Activated CD4-positive, alpha-beta T cell treated with anti-CD3 and anti-CD28 coated beads, Interleukin-2, amount 50 U/mL, for 48 hours (primary cell): ENCODE results near the gene HMGN5.

Source experiments
- DNase-seq, 2 experiments: peaks; one replicate each; pipeline ENCODE4 v3.0.0-alpha.2; 2020

HMGN5 gene

DNA sequence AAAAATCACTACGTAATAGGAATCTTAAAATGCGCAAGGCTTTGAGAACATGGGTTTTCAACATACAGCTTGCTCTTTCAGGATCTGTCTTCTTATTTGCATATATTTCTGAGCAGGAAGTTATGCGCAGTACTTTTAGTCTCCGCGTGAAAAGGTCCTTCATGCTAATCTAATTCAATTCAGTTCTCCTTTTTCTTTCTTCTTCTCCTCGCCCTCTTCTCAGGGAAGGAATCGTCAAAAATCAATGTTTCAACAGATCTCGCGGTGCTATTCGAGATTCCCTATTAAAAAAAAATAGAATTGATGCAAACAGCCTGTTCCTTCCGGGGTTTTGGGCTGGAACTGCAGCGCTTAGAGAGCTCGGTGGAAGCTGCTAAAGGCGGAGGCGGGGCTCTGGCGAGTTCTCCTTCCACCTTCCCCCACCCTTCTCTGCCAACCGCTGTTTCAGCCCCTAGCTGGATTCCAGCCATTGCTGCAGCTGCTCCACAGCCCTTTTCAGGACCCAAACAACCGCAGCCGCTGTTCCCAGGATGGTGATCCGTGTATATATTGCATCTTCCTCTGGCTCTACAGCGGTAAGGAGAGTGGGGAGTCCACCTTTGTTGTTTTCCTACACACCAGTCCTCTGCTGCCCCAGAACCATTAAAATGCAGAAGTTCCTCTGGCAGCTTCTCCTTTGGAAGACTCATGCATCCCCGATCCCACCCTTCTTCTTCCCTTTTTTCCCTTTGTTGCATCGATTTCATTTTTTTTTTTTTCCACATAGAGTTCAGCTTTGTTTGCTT lies at the start of gene HMGN5, which contains the start of gene SH3BGRL:
HMGN5 (minus strand) TSS at position 243 of the 785 bp plus-strand sequence. CDS start 80,364 bp downstream, outside the sequence.
SH3BGRL (plus strand) TSS at position 432 of the 785 bp plus-strand sequence; CDS start at position 531, 99 bp downstream.
- DNase-seq: peak; percentile 67 to 71

DNA sequence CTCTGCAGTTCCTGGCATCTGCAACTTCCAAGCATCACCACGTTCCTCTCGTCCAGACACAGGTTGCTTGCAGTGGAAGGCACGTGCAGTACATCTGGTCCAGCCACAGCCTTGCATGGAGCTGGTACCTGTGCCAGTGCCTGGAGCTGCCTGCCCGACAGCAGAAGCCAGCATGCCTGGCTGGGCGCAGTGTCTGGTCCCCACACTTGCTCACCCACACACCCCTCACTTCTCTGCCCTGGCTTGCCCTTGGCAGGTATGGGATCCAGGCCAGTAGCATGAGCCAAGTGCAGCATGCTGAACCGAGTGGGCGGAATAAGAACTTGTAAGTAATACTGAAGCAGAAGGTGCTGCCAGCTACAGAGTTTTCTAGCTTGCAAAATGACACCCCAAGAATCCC lies 40.0 kb upstream of the HMGN5 start:
- no peak for DNase-seq

DNA sequence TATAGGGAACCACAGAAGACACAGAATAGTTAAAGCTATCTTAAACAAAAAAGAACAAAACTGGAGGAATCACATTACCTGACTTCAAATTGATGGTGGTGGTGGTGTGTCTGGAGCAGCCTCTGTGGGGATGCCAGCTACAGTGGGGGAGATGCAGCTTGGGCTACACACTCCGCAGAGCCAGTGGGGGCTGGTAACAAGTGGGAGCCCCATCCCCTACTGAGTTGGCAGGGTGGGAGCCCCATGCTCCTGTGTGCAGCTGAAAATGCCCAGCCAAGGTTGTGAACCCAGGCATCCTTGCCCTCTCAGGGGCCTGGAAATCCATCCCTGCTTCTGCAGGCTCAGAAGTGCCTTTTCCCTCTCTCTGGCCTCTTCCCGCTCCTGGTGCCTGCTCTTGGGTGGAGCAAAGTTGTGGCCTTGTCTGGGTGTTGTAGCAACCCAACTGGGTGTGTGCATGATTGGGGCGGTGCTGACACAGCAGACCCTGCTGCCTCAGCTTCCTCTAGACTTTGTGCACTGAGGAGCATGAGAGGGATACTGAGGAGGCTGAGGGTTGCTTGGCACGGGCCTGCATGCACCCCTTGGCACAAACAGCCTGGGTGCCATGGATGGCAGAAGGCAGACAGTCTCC lies 39.1 kb upstream of the HMGN5 start:
- no peak for DNase-seq

- no peak for DNase-seq
Measured at GRCh38 chrX:81238166-81238565, 36.5 kb upstream of the HMGN5 start.

DNA sequence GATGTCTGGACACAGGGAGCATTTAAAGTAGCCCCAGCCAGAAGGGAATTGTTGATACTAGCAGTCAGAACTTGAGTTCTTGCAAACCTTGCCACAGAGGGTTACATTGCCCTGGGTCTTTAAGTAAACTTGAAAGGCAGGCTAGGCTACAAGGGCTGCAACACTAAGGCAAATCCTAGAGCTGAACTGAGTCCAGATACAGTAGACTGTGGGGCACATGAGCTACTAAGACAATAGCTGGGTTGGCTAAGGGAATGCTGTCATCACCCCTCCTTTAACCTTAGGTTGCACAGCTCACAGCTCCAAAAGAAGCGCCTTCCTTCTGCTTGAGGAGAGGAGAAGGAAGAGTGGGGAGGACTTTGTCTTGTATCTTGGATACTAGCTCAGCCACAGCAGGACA lies 35.8 kb upstream of the HMGN5 start:
- DNase-seq: no peak

DNA sequence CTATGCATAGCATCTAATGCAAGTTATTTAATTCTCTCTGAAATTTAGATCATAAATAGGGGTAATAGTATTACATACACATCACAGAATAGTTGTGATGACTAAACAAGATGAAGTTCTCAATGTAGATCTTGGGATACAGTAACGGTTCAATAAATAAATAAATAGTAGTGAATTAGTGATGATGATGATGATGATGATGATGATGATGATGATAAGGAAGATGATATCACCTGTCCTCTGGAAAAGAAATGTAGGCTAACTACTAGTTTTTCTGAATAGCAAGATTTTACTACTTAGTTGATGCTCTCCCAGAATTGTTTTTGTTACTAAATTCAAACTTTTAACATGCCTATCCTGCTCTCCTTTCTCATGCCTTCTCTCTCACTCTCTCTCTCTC lies 30.5 kb upstream of the HMGN5 start:
- DNase-seq: no peak

DNA sequence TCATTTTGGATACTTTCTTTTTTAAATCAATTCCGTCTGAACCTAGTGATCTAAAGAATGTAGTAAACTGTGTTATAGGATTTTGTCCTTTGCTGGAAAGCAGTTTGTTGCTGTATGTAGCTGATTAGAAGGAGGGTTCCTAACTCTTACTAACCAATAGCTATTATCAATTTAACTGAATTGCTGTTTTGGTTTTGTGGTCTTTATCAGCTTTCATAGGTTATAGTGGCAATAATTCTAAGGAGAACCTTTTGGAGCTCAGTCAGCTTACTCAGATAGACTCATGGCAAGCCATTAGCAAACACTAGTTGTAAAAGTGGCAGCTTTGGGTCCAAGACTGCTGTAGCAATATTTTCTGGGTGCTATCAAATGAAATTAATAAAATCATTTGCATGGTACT lies 29.8 kb upstream of the HMGN5 start:
- DNase-seq: no peak

GRCh38 chrX:81229901-81230300 lies 28.2 kb upstream of the HMGN5 start:
- no peak for DNase-seq

DNA sequence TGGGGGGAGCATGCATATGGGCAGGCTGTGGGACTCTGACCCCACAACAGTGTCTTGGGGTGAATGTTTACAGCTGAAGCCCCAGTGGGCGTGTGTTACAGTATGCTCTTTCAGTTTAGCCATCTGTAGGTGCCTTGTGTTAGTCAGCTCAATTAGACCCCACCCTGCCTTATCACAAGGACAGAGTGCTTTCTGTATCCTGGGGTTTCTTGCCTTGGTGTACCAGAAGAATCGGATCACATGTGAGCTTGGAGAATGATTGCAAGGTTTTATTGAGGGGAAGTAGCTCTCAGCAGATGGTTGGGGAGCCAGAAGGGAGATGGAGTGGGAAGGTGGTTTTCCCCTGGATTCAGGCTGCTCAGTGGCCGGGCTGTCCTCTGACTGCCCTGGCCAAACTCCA lies 27.5 kb upstream of the HMGN5 start:
- DNase-seq: no peak

- DNase-seq: no peak
Measured at GRCh38 chrX:81215685-81216084, 14.0 kb upstream of the HMGN5 start.

DNA sequence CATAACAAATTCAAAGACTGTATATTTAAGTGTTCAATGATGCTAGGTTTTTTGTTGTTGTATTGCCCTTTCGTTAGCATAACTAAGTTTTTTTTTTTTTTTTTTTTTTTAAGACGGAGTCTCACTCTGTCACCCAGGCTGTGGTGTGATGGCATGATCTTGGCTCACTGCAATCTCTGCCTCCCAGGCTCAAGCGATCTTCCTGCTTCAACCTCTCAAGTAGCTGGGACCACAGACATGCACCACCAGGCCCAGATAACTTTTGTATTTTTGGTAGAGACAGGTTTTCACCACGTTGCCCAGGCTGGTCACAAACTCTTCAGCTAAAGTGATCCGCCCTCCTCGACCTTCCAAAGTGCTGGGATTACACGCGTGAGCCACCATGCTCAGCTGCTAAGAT lies 7.2 kb upstream of the HMGN5 start:
- no peak for DNase-seq

- DNase-seq: no peak
Measured at GRCh38 chrX:81206476-81206875, 4.8 kb upstream of the HMGN5 start.

GRCh38 chrX:81205551-81205950 lies 3.8 kb upstream of the HMGN5 start:
- no peak for DNase-seq

DNA sequence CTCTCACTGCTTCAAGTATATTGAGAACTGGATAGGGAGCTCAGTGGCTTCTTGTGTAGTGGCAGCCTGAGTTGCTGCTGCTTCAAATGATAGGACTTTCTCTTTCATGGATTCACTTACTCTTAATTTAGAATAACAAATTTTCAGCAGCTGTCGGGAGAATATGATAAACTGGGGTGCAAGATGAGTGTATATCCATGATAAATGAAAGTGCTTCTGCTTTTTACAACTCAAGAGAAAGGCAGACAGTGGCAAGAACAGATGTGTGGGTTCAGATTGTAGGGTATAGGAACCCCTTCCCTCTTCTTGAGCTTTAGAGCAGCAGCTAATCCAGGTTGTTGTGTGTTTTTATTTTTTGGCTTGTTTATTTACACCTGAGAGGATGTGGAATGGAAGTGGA lies 1.2 kb upstream of the HMGN5 start:
- no peak for DNase-seq

- no peak for DNase-seq
Measured at GRCh38 chrX:81202456-81202819, 725 bp upstream of the HMGN5 start.

GRCh38 chrX:81201071-81201470 lies 642 bp downstream of the HMGN5 start:
- no peak for DNase-seq

- DNase-seq: peak; percentile 52 to 60
Measured at GRCh38 chrX:81195712-81196111, 6.0 kb downstream of the HMGN5 start.

DNA sequence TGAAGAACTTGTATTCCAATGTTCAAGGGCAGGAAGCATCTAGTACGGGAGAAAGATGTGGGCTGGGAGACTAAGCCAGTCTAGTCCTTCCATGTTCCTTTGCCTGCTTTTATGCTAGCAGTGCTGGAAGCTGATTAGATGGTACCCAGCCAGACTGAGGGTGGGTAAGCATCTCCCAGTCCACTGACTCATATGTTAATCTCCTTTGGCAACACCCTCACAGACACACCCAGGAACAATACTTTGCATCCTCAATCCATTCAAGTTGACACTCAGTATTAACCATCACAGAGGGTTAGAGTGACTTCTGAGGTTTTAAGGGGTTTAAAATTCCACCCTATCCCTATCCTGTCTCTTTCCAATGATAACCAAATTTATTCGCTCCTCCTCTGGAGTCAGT lies 6.5 kb downstream of the HMGN5 start:
- DNase-seq: no peak

GRCh38 chrX:81174286-81174685 lies 27.4 kb downstream of the HMGN5 start:
- DNase-seq: no peak

GRCh38 chrX:81168391-81168790 lies 33.3 kb downstream of the HMGN5 start:
- DNase-seq: no peak

DNA sequence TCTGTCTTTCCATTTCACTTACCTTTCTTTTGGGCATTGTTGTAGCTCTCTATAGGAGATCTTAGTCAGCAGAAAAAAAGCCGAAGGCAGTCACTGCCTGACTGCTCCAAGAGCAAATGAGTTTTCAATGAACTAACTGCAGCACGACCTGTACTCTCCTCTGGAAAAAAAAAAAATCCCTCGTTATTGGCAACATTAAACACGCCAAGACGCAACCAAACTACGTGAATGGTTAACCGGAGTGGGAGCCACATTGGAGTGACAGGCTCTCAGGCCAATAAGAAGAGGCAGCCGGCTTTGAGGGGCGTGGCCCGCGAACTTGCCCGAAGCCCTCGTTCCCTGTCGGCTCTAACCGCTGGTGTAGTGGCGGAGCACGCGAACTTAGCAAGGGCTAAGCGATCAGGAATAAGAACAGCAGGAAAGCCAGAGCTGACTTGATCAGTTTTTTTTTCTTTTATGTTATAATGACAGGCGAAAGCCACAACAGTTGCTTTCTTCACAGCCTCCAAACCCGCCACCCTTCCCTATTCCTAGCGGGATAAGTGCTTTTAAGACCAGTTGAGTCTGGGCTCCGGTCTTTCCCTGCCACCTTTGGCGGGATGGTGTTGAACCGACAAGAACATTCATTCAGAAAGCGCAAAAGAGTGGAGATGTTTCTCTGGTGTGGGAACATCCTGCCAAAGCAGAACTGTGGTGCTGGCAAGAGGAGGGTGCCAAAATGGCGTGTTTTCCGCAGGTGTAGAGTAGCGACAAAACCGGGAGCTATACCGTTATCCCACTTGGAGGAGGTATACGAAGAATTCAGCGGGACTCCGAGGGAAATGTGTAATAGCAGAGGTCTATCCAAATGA lies 80.0 kb downstream of the HMGN5 start:
- peak; percentile 85 to 89 for DNase-seq

DNA sequence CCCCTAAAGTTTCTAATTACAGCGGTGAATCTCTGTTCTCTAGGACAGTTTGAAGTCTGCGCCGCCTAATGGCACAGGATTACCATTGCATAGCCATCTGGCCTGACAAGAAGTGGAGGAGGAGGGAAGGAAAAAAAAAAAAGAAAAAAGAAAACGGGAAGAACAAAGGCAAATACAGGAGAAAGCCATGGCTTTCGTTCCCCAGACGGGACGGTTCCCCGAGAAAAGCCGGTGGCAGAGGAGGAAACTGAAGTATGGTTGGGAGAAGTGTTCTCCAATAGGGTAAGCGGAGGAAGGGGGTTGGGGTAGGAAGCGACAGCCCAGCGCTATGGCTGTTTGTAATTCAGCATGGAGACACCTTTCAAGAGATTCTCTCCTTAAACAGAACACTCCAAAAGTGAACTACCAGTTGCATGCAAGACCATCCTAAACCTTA lies 80.8 kb downstream of the HMGN5 start:
- peak; percentile 29 to 44 for DNase-seq

DNA sequence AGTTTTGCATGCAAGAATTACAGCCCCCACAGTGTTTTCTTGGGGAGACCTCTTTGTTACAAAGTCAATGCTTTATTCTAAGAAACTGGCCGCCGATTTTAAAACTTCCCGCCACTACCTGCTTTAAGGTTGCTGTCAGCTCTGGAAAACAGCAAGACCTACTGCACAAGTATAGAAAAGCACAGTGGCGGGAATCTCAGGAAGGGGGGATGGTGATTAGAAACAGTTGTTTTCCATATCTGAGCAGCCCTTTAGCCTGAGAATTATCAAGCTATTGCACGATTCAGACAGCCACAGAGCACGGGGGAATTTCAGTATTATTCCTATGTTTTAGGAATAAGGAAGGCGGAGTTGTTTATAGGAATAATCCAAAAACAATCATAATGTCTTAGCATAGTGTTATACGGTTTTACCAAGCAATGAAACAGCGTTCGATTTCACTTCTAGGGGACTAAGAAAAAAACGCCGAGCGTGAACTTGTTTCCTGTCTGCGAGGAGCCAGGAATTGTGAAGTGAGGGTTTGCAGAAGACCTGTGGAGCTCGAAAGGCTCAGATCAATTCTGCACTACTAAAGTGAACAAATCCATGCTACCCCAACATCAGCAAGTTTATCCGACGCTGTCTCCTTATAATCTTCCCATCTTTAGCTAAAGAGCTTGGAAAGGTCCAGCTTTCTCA lies 81.3 kb downstream of the HMGN5 start:
- DNase-seq: no peak
